AG09309 (cell line): ENCODE measurements around the gene RPL10.

ENCODE experiments used
- DNase-seq: peaks from one replicate; pipeline ENCODE4 v3.0.0-alpha.2; 2010; ENCODE audit warnings: low read depth
- H3K4me3 ChIP-seq: 2 replicates; pipeline ENCODE4 v1.5.1; 2011; ENCODE audit warnings: mild to moderate bottlenecking, low read depth, low read length, moderate library complexity; ENCODE audit not compliant: control insufficient read depth
- CTCF ChIP-seq: IDR thresholded peaks from 2 replicates; pipeline ENCODE4 v1.5.1; 2011; ENCODE audit warnings: mild to moderate bottlenecking, low read depth, low read length, inconsistent platforms; ENCODE audit not compliant: insufficient read depth, control insufficient read depth; ENCODE audit errors: missing control alignments

Gene RPL10

GRCh38 chrX:154431341-154431740 is 33.2 kb downstream of the RPL10 start:
- TF ChIP-seq CTCF, result no peak
- no peak for DNase-seq
- no peak overlapping the region for H3K4me3 ChIP-seq

- no peak for DNase-seq
- no peak overlapping the region for H3K4me3 ChIP-seq
- TF ChIP-seq CTCF, result no peak
Observed at GRCh38 chrX:154432210-154432609, 34.0 kb downstream of the RPL10 start.

- DNase-seq, result no peak
- TF ChIP-seq CTCF, result no peak
Observed at GRCh38 chrX:154433605-154434004, 35.4 kb downstream of the RPL10 start.

GRCh38 chrX:154434394-154435168 is 36.4 kb downstream of the RPL10 start:
- no peak for DNase-seq
- no peak for TF ChIP-seq CTCF

More at GRCh38 chrX:154433605-154434004, 35.4 kb downstream of the RPL10 start:
- no peak overlapping the region for H3K4me3 ChIP-seq

GRCh38 chrX:154435171-154435733 is 37.1 kb downstream of the RPL10 start:
- DNase-seq, result no peak
- H3K4me3 ChIP-seq, result no peak overlapping the region
- no peak for TF ChIP-seq CTCF

More at GRCh38 chrX:154434394-154435168, 36.4 kb downstream of the RPL10 start:
- no peak overlapping the region for H3K4me3 ChIP-seq

- H3K4me3 ChIP-seq, result peak overlapping the region; percentile 79
- no peak for TF ChIP-seq CTCF
- DNase-seq, result no peak
Observed at GRCh38 chrX:154436374-154436982, 38.3 kb downstream of the RPL10 start.
